ENCODE data around the gene GSTT2B. TPM values are rescaled to one million over a fixed set of nuclear protein-coding genes. Genes with fewer than 3 reads are reported as not detected.

The GSTT2B gene
- polyA plus RNA-seq, 3 donors = 5.0 to 20.3 (median 17.0) TPM

Other genes starting within 250 kb of the GSTT2B start
- 1 to 10 TPM; 4.7 to 5.5 (median 5.0) TPM for gene ZNF70, start 210.1 kb downstream of the GSTT2B start, polyA plus RNA-seq (ENCODE audit: insufficient read length in 3 of 3)
- gene VPREB3, start 206.8 kb downstream of the GSTT2B start, polyA plus RNA-seq (ENCODE audit: insufficient read length in 3 of 3) = 1 to 10 TPM in 1 of 3 donors, under 1 TPM in 2; 0.35 to 1.1 (median 0.58) TPM
- 1 to 10 TPM; 2.2 to 2.5 (median 2.3) TPM for gene C22orf15, start 198.2 kb downstream of the GSTT2B start, polyA plus RNA-seq (ENCODE audit: insufficient read length in 3 of 3)
- 10 to 100 TPM; 57.4 to 75.6 (median 61.0) TPM for gene CHCHD10, start 193.2 kb downstream of the GSTT2B start, polyA plus RNA-seq (ENCODE audit: insufficient read length in 3 of 3)
- 10 to 100 TPM; 14.2 to 16.7 (median 14.8) TPM for gene MMP11, start 188.3 kb downstream of the GSTT2B start, polyA plus RNA-seq (ENCODE audit: insufficient read length in 3 of 3)
- gene SMARCB1, start 174.2 kb downstream of the GSTT2B start, polyA plus RNA-seq (ENCODE audit: insufficient read length in 3 of 3) = 100 to 1,000 TPM; 205 to 225 (median 224) TPM
- 1 to 10 TPM; 2.1 to 4.1 (median 3.8) TPM for gene DERL3, start 122.2 kb downstream of the GSTT2B start, polyA plus RNA-seq (ENCODE audit: insufficient read length in 3 of 3)
- gene SLC2A11, start 103.3 kb downstream of the GSTT2B start, polyA plus RNA-seq (ENCODE audit: insufficient read length in 3 of 3) = 10 to 100 TPM; 20.1 to 22.5 (median 20.8) TPM
- gene MIF, start 66.8 kb downstream of the GSTT2B start, polyA plus RNA-seq (ENCODE audit: insufficient read length in 3 of 3) = 100 to 1,000 TPM; 145 to 194 (median 161) TPM
- 1 to 10 TPM; 6.0 to 8.2 (median 7.3) TPM for gene DDTL, start 5.7 kb upstream of the GSTT2B start, polyA plus RNA-seq (ENCODE audit: insufficient read length in 3 of 3)
- 10 to 100 TPM; 57.7 to 62.1 (median 61.2) TPM for gene DDT, start 13.2 kb upstream of the GSTT2B start, polyA plus RNA-seq (ENCODE audit: insufficient read length in 3 of 3)
- gene GSTT2, start 18.9 kb upstream of the GSTT2B start, polyA plus RNA-seq (ENCODE audit: insufficient read length in 3 of 3) = 1 to 10 TPM in 2 of 3 donors, not detected in 1; 2.5 to 4.8 TPM
- gene GSTT4, start 44.3 kb upstream of the GSTT2B start, polyA plus RNA-seq (ENCODE audit: insufficient read length in 3 of 3) = not detected
- gene CABIN1, start 50.1 kb upstream of the GSTT2B start, polyA plus RNA-seq (ENCODE audit: insufficient read length in 3 of 3) = 10 to 100 TPM; 36.2 to 42.5 (median 41.8) TPM
- 10 to 100 TPM in 2 of 3 donors, 1 to 10 TPM in 1; 8.4 to 17.8 (median 17.2) TPM for gene SUSD2, start 220.3 kb upstream of the GSTT2B start, polyA plus RNA-seq (ENCODE audit: insufficient read length in 3 of 3)